ENCODE results near the gene GNLY.

GRCh38 chr2:85694052-85695025, at the start of gene GNLY:
- TF ChIP-seq CBFB (CRISPR knock-in tag; IDR thresholded peaks at IDR 0.05) (no peak), NR3C1 (CRISPR knock-in tag; IDR thresholded peaks at IDR 0.05) (no peak), POLR2AphosphoS5 (IDR thresholded peaks at IDR 0.05; ENCODE audit: low read depth, low read length) (no peak), TEAD3 (CRISPR knock-in tag; optimal IDR thresholded peaks at IDR 0.05; ENCODE audit: borderline replicate concordance) (no peak), JARID2 (CRISPR knock-in tag; IDR thresholded peaks at IDR 0.05; ENCODE audit: insufficient replicate concordance) (no peak), SIN3A (IDR thresholded peaks at IDR 0.05; ENCODE audit: borderline replicate concordance, low read depth, low read length) (no peak)
